Omental fat pad (tissue), 4 donors: ENCODE measurements around the gene GALNT16. TPM values are rescaled to one million over a fixed set of nuclear protein-coding genes. Genes with fewer than 3 reads are reported as not detected.

Source experiments
- ATAC-seq: fragments of 150-250 bp; one replicate; pipeline ENCODE4 v1.9.1; 2016; ENCODE audit warnings: mild to moderate bottlenecking, moderate library complexity; ENCODE audit not compliant: low FRiP score
- DNase-seq: peaks from one replicate; pipeline ENCODE4 v3.0.0-alpha.2; 2019; ENCODE audit warnings: low spot score
- total RNA-seq, 4 donors: library from RNA; depleted of rRNA; stranded (reverse); fragments of >200 nt; gene quantifications; one replicate each; pipeline ENCODE4 v1.1.0, GENCODE V29; 2016
- TF ChIP-seq, protein P1 (sequence below), 3 donors: fragments of 450-650 bp; IDR thresholded peaks; one replicate each; pipeline ENCODE4 v1.5.1; 2016 to 2017; ENCODE audit warnings: antibody characterized with exemption in 3 of 3, mild to moderate bottlenecking in 3 of 3, moderate library complexity in 2 of 3

Gene GALNT16
- total RNA-seq, 4 donors from 2014 or later, result 6.5 to 18.3 (median 8.1) TPM

DNA sequence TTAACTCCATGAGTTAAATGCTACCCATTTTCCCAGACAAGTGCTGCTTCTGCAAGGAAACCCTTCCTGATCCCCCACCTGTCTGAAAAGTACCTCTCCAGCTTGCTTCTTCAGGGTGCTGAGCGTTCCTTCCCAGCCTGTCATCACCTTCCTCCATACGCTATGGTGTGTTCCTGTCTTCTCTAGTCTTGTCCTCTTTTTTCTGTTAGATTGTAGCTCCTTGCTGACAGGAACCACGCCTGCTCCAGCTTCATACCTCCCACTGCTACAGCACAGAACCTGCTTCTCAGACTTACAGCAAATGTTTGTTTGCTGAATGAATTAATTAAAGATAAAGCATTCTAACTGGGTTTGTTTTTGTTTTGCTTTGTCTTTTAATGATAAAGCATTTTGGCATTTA, 99.0 kb downstream of the GALNT16 start:
- TF ChIP-seq, protein P1, sequence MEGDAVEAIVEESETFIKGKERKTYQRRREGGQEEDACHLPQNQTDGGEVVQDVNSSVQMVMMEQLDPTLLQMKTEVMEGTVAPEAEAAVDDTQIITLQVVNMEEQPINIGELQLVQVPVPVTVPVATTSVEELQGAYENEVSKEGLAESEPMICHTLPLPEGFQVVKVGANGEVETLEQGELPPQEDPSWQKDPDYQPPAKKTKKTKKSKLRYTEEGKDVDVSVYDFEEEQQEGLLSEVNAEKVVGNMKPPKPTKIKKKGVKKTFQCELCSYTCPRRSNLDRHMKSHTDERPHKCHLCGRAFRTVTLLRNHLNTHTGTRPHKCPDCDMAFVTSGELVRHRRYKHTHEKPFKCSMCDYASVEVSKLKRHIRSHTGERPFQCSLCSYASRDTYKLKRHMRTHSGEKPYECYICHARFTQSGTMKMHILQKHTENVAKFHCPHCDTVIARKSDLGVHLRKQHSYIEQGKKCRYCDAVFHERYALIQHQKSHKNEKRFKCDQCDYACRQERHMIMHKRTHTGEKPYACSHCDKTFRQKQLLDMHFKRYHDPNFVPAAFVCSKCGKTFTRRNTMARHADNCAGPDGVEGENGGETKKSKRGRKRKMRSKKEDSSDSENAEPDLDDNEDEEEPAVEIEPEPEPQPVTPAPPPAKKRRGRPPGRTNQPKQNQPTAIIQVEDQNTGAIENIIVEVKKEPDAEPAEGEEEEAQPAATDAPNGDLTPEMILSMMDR (IDR thresholded peaks at IDR 0.05), result no peak
- ATAC-seq (no peak), DNase-seq (no peak)

DNA sequence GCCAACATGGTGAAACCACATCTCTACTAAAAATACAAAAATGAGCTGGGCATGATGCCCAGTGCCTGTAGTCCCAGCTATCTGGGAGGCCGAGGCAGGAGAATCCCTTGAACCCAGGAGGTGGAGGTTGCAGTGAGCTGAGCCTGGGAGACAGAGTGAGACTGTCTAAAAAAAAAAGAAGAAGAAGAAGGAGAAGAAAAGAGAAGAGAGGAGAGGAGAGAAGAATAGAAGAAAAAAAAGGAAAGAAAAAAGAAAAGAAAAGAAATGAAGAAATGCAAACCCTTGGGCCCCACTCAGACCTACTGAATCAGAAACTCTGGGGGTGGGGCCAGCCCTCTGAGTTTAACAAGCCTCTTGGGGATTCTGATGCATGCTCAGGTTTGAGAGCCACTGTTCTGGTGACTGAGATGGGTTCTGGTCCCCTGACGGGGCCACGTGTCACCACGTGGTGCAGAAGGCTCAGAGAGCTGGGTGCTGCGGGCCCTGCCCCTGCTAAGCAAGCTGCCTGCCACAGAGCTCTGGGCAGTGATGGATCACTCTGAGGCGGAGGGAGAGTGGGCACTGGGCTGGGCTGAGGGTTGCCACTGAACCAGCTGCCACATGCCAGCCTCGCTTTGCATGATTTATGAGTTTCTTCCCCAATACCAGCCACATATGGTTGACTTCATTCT, 100.6 kb downstream of the GALNT16 start:
- DNase-seq, result no peak
- ATAC-seq, result no peak
- TF ChIP-seq, protein P1 (IDR thresholded peaks at IDR 0.05), result no peak

DNA sequence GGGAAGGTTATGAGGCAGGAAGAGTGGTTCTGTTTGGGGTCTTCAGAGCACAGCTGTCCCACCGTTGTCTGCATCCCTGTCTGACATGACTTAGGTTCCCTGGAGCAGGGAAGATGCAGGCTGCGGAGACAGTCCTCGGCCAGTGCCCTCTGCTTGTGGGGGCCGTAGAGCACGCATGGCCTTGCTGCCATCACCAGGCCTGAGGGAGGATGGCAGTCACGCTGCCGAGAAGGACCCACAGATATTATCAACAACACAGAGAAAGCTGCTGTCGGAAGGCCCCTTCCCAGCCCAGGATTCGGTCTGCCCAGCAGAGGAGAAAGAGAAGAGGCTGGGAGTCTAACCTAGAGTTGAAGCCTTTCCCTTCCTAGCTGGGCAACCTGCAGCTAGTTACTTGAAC, 103.1 kb downstream of the GALNT16 start:
- no peak for DNase-seq
- TF ChIP-seq, protein P1 (IDR thresholded peaks at IDR 0.05), result no peak
- ATAC-seq, result no peak

DNA sequence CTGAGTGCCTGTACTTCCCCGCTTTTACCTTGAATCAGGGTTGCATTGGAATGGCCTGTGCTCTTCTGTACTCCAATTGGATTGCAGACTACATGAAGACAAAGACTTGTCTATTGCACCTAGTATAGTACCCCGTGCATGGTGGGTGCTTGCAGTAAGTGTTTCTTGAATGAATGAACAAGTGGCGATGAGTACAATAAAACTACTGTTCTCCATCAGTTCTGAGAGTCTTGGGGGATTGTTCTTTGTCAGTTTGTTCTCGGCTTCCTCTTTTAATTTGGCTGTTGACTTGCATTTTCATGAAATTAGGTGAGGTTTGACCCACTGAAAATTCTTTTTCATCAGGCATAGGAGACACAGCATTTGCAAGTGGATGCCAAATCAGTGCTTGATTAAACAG, 104.0 kb downstream of the GALNT16 start:
- no peak for DNase-seq
- TF ChIP-seq, protein P1 (IDR thresholded peaks at IDR 0.05), result no peak
- no peak for ATAC-seq

DNA sequence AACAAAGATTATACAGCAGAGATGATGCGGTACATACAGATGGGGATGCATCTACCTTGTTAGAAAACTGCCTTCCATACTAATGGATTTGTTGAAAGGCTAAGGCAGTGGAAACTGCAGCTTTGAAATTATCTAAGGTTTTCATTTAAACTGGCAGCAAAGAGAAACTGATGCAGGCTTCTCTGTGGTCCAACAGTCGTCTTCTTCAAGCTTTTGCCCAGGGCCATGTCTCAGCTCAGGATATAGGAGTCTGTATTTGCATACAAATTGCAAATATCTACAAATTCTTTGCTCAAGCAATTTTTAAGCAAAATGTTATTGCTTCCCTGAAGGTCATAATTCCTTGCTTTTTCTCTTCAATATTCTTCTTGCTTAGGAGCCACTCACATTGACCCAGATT, 104.4 kb downstream of the GALNT16 start:
- DNase-seq (no peak), ATAC-seq (no peak)
- TF ChIP-seq, protein P1 (IDR thresholded peaks at IDR 0.05), result no peak

DNA sequence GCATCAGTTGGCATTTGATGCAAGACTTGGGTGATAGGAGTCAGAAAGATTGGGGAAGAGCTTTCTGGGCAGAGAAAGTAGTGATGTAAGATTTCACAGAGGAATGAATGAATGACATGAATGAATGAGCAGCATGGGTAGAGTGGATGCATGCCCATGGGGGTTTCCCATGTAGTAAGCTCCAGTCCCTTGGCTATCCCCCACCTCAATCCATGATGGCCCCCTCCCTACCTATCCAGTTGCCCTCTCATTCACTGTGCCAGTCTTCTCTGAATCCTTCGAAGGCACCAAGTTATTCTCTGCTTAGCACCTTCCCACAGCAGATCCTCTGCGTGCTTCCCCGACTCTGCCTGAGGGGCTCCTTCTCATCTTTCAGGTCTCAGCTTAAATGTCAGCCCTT, 106.1 kb downstream of the GALNT16 start:
- DNase-seq (no peak), ATAC-seq (no peak)
- TF ChIP-seq, protein P1 (IDR thresholded peaks at IDR 0.05), result no peak

DNA sequence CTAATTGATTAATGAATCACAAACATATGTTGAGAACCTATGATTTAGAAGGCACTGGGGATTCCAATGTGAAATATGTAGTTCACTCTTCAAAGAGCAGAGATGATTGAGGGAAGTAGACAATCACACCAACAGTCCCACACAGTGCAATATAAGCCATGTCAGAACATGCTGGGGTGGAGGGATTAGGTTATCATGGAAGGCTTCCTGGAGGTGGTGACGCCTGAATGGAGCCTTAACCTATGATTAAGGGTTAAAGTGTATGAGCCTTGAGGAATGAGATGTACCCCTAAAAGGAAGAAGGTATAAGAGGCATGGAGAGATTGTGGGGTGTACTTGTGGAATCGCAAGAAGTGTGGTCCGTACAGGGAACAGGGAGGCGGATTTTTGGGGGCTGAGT, 106.8 kb downstream of the GALNT16 start:
- DNase-seq (no peak), ATAC-seq (no peak)
- TF ChIP-seq, protein P1 (IDR thresholded peaks at IDR 0.05), result no peak
